Measurements from ENCODE around the gene ABR.

ABR gene

GRCh38 chr17:1034652-1035210, 145.1 kb downstream of the ABR start:
- in situ Hi-C loops (cut with MboI; ENCODE audit: low sequenced_read_pairs), result no loop called here

- in situ Hi-C loops (cut with MboI; ENCODE audit: low sequenced_read_pairs), result no loop called here
Measured at GRCh38 chr17:1033503-1033902, 146.3 kb downstream of the ABR start.

GRCh38 chr17:1032391-1032790, 147.4 kb downstream of the ABR start:
- in situ Hi-C loops (cut with MboI; ENCODE audit: low sequenced_read_pairs), result no loop called here

- in situ Hi-C loops (cut with MboI; ENCODE audit: low sequenced_read_pairs), result no loop called here
Measured at GRCh38 chr17:1031711-1032110, 148.1 kb downstream of the ABR start.

- in situ Hi-C loops (cut with MboI; ENCODE audit: low sequenced_read_pairs), result no loop called here
Measured at GRCh38 chr17:1030684-1031532, 148.9 kb downstream of the ABR start.

GRCh38 chr17:1029922-1030644, 149.7 kb downstream of the ABR start:
- in situ Hi-C loops (cut with MboI; ENCODE audit: low sequenced_read_pairs), result no loop called here

- in situ Hi-C loops (cut with MboI; ENCODE audit: low sequenced_read_pairs), result no loop called here
Measured at GRCh38 chr17:1029196-1029921, 150.4 kb downstream of the ABR start.

GRCh38 chr17:1027044-1027443, 152.7 kb downstream of the ABR start:
- in situ Hi-C loops (cut with MboI; ENCODE audit: low sequenced_read_pairs), result no loop called here

GRCh38 chr17:1026599-1026975, 153.2 kb downstream of the ABR start:
- in situ Hi-C loops (cut with MboI; ENCODE audit: low sequenced_read_pairs), result no loop called here

- in situ Hi-C loops (cut with MboI; ENCODE audit: low sequenced_read_pairs), result no loop called here
Measured at GRCh38 chr17:1025733-1026598, 153.8 kb downstream of the ABR start.

- in situ Hi-C loops (cut with MboI; ENCODE audit: low sequenced_read_pairs), result no loop called here
Measured at GRCh38 chr17:1024076-1024475, 155.7 kb downstream of the ABR start.

GRCh38 chr17:1022278-1023024, 157.3 kb downstream of the ABR start:
- in situ Hi-C loops (cut with MboI; ENCODE audit: low sequenced_read_pairs), result no loop called here

- in situ Hi-C loops (cut with MboI; ENCODE audit: low sequenced_read_pairs), result no loop called here
Measured at GRCh38 chr17:1021147-1021546, 158.6 kb downstream of the ABR start.

GRCh38 chr17:1019451-1019850, 160.3 kb downstream of the ABR start:
- in situ Hi-C loops (cut with MboI; ENCODE audit: low sequenced_read_pairs), result no loop called here

- in situ Hi-C loops (cut with MboI; ENCODE audit: low sequenced_read_pairs), result no loop called here
Measured at GRCh38 chr17:1018547-1018946, 161.2 kb downstream of the ABR start.

GRCh38 chr17:1013729-1014090, 166.1 kb downstream of the ABR start:
- in situ Hi-C loops (cut with MboI; ENCODE audit: low sequenced_read_pairs), result no loop called here

GRCh38 chr17:1012823-1013728, 166.7 kb downstream of the ABR start:
- in situ Hi-C loops (cut with MboI; ENCODE audit: low sequenced_read_pairs), result no loop called here

Measured in HL-60/S4 (cell line).